Ovary (tissue), 3 donors: Measurements from ENCODE around the gene SLC24A4.

Experiments
- EP300 ChIP-seq: sonication (generic); formaldehyde crosslinking; IDR thresholded peaks from one replicate; pipeline ENCODE4 v1.6.1; 2017; ENCODE audit warnings: antibody characterized with exemption
- POLR2A ChIP-seq: fragments of 450-650 bp; IDR thresholded peaks from one replicate; pipeline ENCODE4 v1.6.1; 2017; ENCODE audit warnings: antibody characterized with exemption, mild to moderate bottlenecking, moderate library complexity
- TF ChIP-seq, protein P1 (sequence below), 3 donors: fragments of 450-650 bp in 2 of 3; fragments of 200-600 bp in 1 of 3; IDR thresholded peaks; one replicate each; pipeline versions ENCODE4 v1.5.1 to v1.8.0; 2016 to 2022; ENCODE audit warnings: antibody characterized with exemption in 3 of 3, mild to moderate bottlenecking in 1 of 3
- donor health status: DM: no; HTN: no; CAD: no.

DNA sequence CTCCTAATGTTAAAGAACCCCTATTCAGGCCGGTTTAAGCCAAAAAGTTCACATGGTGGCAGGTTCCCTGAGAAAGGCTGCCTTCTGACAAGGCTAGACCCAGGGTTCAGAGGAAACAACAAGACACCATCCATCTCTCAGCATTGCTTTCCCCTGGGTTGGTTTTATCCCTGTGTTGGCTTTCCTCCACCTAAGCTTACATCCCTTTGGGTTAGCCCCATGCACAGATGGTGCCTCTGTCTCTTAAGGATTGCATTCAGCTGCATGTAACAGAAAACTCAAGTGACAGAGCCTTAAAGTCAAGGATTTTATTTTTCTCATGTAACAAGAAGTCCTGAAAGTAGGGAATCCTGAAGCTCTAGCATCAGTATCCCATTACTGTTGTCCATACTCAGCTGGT lies 147.8 kb downstream of the SLC24A4 start:
- TF ChIP-seq POLR2A: no peak
- TF ChIP-seq EP300: no peak
- TF ChIP-seq, protein P1, sequence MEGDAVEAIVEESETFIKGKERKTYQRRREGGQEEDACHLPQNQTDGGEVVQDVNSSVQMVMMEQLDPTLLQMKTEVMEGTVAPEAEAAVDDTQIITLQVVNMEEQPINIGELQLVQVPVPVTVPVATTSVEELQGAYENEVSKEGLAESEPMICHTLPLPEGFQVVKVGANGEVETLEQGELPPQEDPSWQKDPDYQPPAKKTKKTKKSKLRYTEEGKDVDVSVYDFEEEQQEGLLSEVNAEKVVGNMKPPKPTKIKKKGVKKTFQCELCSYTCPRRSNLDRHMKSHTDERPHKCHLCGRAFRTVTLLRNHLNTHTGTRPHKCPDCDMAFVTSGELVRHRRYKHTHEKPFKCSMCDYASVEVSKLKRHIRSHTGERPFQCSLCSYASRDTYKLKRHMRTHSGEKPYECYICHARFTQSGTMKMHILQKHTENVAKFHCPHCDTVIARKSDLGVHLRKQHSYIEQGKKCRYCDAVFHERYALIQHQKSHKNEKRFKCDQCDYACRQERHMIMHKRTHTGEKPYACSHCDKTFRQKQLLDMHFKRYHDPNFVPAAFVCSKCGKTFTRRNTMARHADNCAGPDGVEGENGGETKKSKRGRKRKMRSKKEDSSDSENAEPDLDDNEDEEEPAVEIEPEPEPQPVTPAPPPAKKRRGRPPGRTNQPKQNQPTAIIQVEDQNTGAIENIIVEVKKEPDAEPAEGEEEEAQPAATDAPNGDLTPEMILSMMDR (IDR thresholded peaks at IDR 0.05): no peak
